SIG-M5 (cell line): ENCODE data around the gene MAGI2.
"Not testable (repeated sequence)": the region's sequence is repeated elsewhere in the genome, so short reads cannot be mapped to it uniquely, and the experiment has no call there.

Experiments
- DNase-seq: peaks from one replicate; lab custom pipeline; 2025; lab: John Stamatoyannopoulos, UW

MAGI2 gene

GRCh38 chr7:79157281-79157680 lies 296.2 kb downstream of the MAGI2 start:
- DNase-seq: no peak

DNA sequence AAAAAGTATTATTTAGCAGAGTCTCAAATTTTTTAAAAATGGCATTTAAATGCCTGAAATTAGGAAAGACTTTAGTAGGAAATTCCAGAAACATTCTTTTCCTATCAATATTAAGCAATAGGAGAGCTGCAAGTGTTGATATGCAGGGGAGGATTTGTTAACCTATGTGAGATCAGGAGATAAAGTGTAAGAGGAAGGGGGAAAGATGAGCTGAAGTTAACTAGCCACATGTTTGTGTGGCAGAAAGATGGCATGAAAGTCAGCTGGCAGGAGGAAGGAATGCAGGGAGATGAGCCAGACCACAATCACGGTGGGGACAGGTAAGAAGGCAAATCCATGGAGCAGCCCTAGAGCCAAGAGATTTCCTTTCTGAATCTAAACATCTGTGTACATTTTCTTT lies 303.6 kb downstream of the MAGI2 start:
- DNase-seq: no peak

- no peak for DNase-seq
Measured at GRCh38 chr7:79142706-79143105, 310.8 kb downstream of the MAGI2 start.

DNA sequence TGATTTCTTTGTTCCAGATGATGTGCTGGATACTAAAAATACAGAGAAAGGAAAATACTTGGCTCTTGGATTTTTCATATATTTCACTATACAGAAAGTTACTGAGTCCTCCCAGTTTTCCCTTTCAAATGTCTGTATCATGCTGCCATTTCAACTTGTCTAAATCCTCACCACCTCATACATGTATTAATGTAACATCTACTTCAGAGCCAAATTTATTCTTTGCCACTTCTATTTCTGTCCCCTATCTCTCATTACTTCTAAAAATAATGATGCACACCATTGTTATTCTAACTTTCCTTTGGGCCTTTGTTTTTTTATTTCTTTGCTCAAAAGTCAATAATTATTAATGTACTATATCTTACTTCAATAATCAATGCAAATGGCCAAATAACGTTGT lies 312.2 kb downstream of the MAGI2 start:
- no peak for DNase-seq

GRCh38 chr7:79137942-79138341 lies 315.5 kb downstream of the MAGI2 start:
- DNase-seq: no peak

GRCh38 chr7:79132844-79133451 lies 320.5 kb downstream of the MAGI2 start:
- DNase-seq: no peak

GRCh38 chr7:79130715-79131114 lies 322.8 kb downstream of the MAGI2 start:
- no peak for DNase-seq

DNA sequence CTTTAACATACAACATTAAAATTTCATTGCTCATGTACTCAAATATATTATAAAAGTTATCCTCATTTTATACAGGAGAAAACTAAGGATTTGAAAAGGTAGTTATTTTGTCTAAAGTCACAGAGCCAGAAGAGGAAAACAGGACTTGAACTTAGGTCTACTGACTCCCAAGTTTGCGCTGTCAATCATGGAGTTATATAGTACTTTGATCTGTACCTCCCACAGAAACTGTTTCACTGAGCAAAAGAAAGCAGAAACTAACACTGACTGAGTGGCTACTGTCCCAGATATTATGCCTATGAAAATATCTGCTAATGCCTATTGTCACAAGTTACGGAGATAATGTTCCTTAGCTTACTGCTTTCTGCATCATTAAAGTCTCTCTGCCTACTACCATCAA lies 329.1 kb downstream of the MAGI2 start:
- DNase-seq: no peak

DNA sequence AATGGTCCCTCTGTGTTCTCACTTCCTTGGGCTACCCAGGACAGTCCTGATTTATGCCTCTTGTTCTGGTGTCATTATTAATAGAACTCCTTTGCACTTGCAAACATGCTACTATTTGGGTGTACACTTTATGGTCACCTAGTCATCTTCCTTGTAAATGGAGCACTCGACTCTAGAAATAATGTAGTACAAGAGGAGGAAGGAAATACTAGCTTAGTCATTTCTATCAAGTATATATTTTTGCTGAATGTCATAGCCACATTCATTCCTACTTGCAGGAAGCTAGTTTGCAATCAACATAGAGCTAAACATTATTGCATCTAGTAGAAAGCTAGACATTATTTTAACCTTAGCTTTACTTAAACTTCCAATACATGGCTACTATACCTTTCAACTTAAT lies 335.3 kb downstream of the MAGI2 start:
- DNase-seq: no peak

GRCh38 chr7:79096361-79096805 lies 357.1 kb downstream of the MAGI2 start:
- DNase-seq: no peak

DNA sequence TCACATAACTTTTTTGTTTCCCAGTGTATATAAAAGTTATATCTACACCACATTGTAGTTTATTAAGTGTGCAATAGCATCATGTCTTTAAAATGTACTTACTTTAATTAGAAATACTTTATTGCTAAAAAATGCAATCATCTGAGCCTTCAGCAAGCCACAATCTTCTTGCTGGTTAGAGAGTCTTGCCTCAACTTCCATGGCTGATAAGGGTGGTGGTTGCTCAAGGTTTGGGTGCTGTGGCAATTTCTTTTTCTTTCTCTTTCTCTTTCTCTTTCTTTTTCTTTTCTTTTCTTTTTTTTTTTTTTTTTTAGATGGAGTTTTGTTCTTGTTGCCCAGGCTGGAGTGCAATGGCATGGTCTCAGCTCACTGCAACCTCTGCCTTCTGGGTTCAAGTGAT lies 360.0 kb downstream of the MAGI2 start:
- no peak for DNase-seq

GRCh38 chr7:79091661-79092060 lies 361.8 kb downstream of the MAGI2 start:
- no peak for DNase-seq

- DNase-seq: no peak
Measured at GRCh38 chr7:79091011-79091410, 362.5 kb downstream of the MAGI2 start.

- DNase-seq: no peak
Measured at GRCh38 chr7:79090543-79090942, 362.9 kb downstream of the MAGI2 start.

DNA sequence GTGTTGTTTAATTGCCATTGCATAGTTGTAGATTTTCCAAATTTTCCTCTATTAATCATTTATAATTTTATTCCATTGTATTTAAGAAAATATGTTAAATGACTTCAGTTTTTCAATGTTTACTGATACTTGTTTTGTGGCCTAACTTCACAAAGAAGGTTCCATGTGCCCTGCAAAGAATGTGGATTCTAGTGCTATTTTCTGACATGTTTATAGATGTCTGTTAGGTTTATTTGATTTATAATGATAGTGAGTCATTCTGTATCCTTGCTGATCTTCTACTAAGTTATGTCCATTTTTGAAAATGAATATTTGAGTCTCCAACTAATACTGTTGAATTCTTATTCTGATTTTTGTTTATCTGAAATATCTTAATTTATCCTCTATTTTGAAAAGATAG lies 369.0 kb downstream of the MAGI2 start:
- DNase-seq: no peak

- DNase-seq: no peak
Measured at GRCh38 chr7:79079919-79080554, 373.4 kb downstream of the MAGI2 start.

DNA sequence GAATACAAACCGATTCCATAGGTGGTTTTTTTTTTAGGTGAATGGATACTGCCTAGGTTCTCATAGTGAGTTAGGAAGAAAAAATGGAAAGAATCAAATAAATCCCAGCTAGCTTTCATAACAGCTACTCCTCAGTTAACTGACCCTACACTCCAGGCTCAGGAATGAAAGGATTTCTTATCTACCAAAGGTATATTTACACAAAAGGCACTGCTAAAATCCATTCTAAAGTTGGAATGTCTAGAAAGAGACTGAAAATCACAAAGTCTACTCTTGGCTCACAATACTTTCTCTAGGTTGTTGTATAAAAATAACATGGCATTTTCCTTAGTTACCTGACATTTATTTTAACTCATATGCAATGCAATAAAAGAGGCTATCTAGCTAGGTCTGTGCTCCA lies 375.2 kb downstream of the MAGI2 start:
- no peak for DNase-seq

DNA sequence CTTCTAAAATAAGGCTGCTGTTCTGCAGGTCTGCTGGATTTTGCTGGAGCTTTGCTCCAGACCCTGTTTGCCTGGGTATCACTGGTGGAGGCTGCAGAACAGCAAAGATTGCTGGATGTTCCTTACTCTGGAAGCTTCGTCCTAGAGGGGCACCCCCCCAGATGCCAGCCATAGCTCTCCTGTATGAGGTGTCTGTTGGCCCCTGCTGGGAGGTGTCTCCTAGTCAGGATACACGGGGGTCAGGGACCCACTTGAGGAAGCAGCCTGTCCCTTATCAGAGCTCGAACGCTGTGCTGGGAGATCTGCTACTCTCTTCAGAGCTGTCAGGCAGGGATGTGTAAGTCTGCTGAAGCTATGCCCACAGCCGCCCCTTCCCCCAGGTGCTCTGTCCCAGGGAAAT lies 382.3 kb downstream of the MAGI2 start:
- DNase-seq: not testable (repeated sequence)

- no peak for DNase-seq
Measured at GRCh38 chr7:79064187-79064823, 389.2 kb downstream of the MAGI2 start.

- DNase-seq: no peak
Measured at GRCh38 chr7:79063019-79063698, 390.3 kb downstream of the MAGI2 start.

- no peak for DNase-seq
Measured at GRCh38 chr7:79060498-79060897, 393.0 kb downstream of the MAGI2 start.

DNA sequence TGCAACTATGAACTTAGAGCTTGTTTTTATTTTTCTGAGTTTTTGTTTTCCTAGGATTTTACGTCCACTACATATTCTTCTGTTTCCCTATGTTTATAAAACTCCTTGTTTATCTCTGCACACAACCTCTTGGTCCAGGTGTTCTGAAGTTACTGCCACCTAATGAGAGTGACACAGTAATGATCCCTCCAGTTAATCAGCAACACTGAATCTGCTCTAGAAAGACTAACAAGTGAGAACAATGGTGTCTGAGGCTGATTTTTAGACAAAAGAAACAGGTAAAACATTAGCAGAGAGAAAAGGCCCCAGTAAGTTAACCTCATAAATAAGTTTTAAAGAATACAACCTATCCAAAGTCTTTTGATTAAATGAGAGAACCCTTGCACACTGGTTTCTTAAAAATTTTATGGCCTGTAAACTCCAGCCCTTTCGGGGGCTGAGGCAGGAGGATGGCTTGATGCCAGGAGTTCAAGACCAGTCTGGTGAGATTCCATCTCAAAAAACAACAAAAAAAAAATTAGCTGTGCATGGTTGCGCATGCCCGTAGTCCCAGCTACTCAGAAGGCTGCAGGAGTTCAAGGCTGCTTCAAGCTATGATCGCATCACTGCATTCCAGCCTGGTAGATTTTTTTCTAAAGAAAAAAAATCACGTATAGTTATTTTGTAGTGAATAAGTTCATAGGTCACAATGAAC lies 397.6 kb downstream of the MAGI2 start:
- no peak for DNase-seq
